Tibial artery (tissue), 4 donors: ENCODE results near the gene KRT32.

Experiments used
- DNase-seq, 2 donors: peaks; one replicate each; pipeline ENCODE4 v3.0.0-alpha.2; 2019
- H3K27ac ChIP-seq, 2 donors: fragments of 200-600 bp; sonication (generic) in 1 of 2; 1 replicate in 1 of 2; 2 replicates in 1 of 2; pipeline ENCODE4 v1.5.1; 2018 to 2019; ENCODE audit warnings: mild to moderate bottlenecking in 1 of 2
- H3K27me3 ChIP-seq, 2 donors: fragments of 200-600 bp; sonication (generic) in 1 of 2; one replicate each; pipeline versions ENCODE4 v1.5.1 to v1.6.0; 2016 to 2019
- H3K36me3 ChIP-seq, 3 donors: fragments of 200-600 bp; sonication (generic) in 2 of 3; one replicate each; pipeline ENCODE4 v1.5.1; 2016 to 2019; ENCODE audit warnings: mild to moderate bottlenecking in 2 of 3
- H3K4me1 ChIP-seq, 4 donors: fragments of 200-600 bp; sonication (generic) in 2 of 4; 1 replicate in 3 of 4; 2 replicates in 1 of 4; pipeline ENCODE4 v1.5.1; 2016 to 2019
- H3K4me3 ChIP-seq, 2 donors: fragments of 200-600 bp; sonication (generic) in 1 of 2; 1 replicate in 1 of 2; 2 replicates in 1 of 2; pipeline ENCODE4 v1.5.1; 2018 to 2019; ENCODE audit warnings: mild to moderate bottlenecking in 2 of 2
- H3K9me3 ChIP-seq, 3 donors: fragments of 200-600 bp; sonication (generic) in 1 of 3; one replicate each; pipeline ENCODE4 v1.5.1; 2016 to 2019
- intact Hi-C: fragments of 100-400 bp; cut with DNase I; formaldehyde crosslinking; loops from one replicate; pipeline ENCODE4 v1.15.0; 2023; ENCODE audit warnings: low total_unique reads
- TF ChIP-seq, protein P1 (sequence below), 2 experiments: fragments of 200-600 bp in 1 of 2; fragments of 450-650 bp in 1 of 2; IDR thresholded peaks; one replicate each; pipeline ENCODE4 v1.5.1; 2017 to 2019; ENCODE audit warnings: antibody characterized with exemption in 2 of 2, mild to moderate bottlenecking in 1 of 2, moderate library complexity in 1 of 2

KRT32 gene

DNA sequence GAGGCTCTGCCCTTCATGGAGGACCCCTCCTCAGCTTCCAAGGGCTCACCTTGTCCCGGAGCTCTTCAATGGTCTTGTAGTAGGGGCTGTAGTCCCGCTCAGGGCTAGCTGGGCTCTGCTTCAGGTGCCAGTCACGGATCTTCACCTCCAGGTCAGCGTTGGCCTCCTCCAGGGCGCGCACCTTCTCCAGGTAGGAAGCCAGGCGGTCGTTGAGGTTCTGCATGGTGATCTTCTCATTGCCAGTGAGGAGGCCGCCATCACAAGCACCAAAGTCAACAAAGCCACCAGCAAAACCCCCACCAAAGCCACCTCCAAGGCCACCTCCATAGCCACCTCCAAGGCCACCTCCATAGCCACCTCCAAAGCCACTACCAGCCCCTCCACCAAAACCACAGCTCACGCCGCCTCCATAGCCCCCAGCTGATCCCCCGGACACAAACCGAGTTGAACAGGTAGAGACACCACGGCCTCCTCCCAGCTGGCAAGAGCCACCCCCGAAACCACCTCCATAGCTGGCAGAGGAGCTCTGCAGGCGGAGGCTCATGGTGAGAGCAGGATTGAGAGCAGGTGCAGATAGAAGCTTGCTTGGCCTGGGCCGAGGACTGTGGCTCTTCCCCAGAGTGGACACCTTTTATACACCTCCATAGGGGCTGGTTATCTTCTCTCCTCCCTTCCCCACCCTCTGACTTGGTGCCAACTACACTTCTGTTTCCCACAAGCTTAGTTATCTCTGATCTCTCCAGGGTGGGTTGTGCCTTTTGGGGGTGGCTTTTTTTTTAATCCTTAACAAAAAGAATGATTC lies 38.0 kb upstream of the KRT32 start, which contains the start of gene KRT13:
KRT13 (minus strand) TSS at position 606 of the 802 bp plus-strand sequence; CDS start at position 544, 62 bp downstream.
- intact Hi-C loops = no loop called here
- no peak within 1 kb of the TSS for H3K27ac ChIP-seq
- no peaks in the 10 kb centered on the region for H3K9me3 ChIP-seq
- TF ChIP-seq, protein P1, sequence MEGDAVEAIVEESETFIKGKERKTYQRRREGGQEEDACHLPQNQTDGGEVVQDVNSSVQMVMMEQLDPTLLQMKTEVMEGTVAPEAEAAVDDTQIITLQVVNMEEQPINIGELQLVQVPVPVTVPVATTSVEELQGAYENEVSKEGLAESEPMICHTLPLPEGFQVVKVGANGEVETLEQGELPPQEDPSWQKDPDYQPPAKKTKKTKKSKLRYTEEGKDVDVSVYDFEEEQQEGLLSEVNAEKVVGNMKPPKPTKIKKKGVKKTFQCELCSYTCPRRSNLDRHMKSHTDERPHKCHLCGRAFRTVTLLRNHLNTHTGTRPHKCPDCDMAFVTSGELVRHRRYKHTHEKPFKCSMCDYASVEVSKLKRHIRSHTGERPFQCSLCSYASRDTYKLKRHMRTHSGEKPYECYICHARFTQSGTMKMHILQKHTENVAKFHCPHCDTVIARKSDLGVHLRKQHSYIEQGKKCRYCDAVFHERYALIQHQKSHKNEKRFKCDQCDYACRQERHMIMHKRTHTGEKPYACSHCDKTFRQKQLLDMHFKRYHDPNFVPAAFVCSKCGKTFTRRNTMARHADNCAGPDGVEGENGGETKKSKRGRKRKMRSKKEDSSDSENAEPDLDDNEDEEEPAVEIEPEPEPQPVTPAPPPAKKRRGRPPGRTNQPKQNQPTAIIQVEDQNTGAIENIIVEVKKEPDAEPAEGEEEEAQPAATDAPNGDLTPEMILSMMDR (IDR thresholded peaks at IDR 0.05) = no peak
- no peaks in the 10 kb centered on the region for H3K4me1 ChIP-seq
- H3K27me3 ChIP-seq = peaks cover 0 to 5% of the 10 kb centered on the region in 2 donors
- H3K36me3 ChIP-seq = no peaks in the 10 kb centered on the region
- H3K4me3 ChIP-seq = no peak within 1 kb of the TSS
- DNase-seq = no peak

- H3K4me1 ChIP-seq = no peaks in the 10 kb centered on the region
- no peak overlapping the region for H3K27ac ChIP-seq
- DNase-seq = no peak
- TF ChIP-seq, protein P1 (IDR thresholded peaks at IDR 0.05) = no peak
- H3K9me3 ChIP-seq = no peaks in the 10 kb centered on the region
- H3K4me3 ChIP-seq = no peak overlapping the region
- intact Hi-C loops = no loop called here
- H3K27me3 ChIP-seq = peaks cover 0 to 9% of the 10 kb centered on the region in 2 donors
- H3K36me3 ChIP-seq = no peaks in the 10 kb centered on the region
These were observed 37.2 kb upstream of the KRT32 start for GRCh38 chr17:41504246-41504977.

DNA sequence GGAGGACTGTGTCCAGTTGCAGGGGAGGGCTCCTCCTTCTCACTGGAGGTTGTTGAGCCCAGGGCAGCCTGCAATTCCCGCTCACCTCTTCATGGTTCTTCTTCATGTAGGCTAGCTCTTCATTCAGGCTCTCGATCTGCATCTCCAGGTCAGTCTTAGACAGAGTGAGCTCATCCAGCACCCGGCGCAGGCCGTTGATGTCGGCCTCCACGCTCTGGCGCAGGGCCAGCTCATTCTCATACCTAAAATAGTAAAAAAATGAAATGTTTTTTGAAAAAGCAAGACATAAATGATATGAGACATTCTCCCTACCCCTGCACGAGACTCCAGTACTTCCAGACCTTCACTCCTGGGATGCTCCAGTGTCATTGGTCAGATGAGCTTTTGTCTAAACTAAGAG lies 36.0 kb upstream of the KRT32 start:
- TF ChIP-seq, protein P1 (IDR thresholded peaks at IDR 0.05) = no peak
- Histone ChIP-seq H3K9me3 (no peaks in the 10 kb centered on the region), H3K36me3 (no peaks in the 10 kb centered on the region), H3K4me3 (no peak overlapping the region), H3K27ac (no peak overlapping the region), H3K4me1 (no peaks in the 10 kb centered on the region), H3K27me3 (peaks cover 0 to 14% of the 10 kb centered on the region in 2 donors)
- no peak for DNase-seq
- intact Hi-C loops = no loop called here

DNA sequence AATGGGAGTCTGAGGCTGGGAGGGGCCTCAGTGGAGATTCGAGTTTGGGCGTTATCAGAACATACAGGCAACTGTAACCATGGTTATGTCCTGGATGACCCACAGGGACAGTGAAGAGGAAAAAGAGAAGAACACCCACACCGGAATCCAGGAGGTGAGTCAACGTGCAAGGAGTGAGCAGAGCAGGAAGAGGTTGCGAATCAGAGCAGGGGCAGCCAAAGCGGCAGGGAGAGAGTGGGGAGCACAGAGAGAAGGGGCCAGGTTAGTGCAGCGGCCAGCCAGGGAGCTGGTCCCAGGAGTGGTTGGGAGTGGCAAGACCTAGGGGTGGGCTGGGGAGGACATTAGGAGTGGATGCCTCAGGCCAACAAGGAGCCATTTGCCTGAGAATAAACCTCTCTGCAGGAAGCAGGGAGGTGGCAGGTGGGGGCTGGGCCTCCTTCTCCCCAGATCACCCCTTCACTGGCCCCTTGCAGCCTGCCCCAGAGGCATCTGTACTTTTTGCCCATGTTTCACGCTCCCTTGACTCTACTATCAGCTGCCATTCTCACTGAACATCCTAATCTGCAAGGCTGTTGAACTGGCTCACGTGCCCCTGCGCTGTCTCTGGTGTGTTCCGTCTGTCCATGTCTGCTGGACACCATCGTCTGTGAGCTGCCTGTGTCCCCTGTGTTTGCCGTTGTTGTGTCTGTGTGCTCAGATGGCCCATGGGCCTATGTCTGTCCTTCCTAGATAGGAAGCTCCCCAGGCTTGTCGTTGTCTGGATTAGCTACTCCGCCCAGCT lies 33.1 kb upstream of the KRT32 start:
- H3K27ac ChIP-seq = no peak overlapping the region
- intact Hi-C loops = no loop called here
- DNase-seq = no peak

DNA sequence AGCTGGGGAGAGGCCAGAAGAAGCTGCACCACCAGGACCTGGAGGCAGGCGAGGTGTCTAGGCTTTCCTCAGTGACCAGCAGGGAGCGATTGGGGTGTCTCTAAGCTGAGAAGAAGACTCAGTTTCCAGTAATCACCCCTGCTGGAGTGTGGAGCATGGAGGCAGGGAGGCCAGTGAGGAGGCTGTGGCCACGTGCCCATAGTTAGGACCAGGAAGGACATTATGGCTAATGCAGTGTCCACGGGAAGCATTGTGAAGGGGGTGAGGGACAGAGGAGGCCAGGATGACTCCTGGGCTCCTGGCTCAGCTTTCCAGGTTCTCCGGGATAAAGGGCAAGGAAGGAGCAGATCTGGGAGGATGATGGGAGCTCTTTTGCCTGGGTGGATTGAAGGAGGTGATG lies 32.5 kb upstream of the KRT32 start:
- intact Hi-C loops = no loop called here
- TF ChIP-seq, protein P1 (IDR thresholded peaks at IDR 0.05) = no peak
- Histone ChIP-seq H3K4me1 (no peaks in the 10 kb centered on the region), H3K9me3 (no peaks in the 10 kb centered on the region), H3K27me3 (peaks cover 0 to 21% of the 10 kb centered on the region in 2 donors), H3K36me3 (no peaks in the 10 kb centered on the region), H3K27ac (no peak overlapping the region), H3K4me3 (no peak overlapping the region)
- DNase-seq = no peak

More for the DNA sequence above, 33.1 kb upstream of the KRT32 start:
- TF ChIP-seq, protein P1 (IDR thresholded peaks at IDR 0.05) = no peak
- Histone ChIP-seq H3K4me3 (no peak overlapping the region), H3K4me1 (no peaks in the 10 kb centered on the region), H3K27me3 (peaks cover 0 to 21% of the 10 kb centered on the region in 2 donors), H3K9me3 (no peaks in the 10 kb centered on the region), H3K36me3 (no peaks in the 10 kb centered on the region)
